Effector CD8-positive, alpha-beta T cell (primary cell): Measurements from ENCODE around the gene CSNK1A1.
"Not testable (repeated sequence)": the region's sequence is repeated elsewhere in the genome, so short reads cannot be mapped to it uniquely, and the experiment has no call there.

Experiments
- DNase-seq: peaks from one replicate; lab custom pipeline; 2025; lab: John Stamatoyannopoulos, UW

CSNK1A1 gene

DNA sequence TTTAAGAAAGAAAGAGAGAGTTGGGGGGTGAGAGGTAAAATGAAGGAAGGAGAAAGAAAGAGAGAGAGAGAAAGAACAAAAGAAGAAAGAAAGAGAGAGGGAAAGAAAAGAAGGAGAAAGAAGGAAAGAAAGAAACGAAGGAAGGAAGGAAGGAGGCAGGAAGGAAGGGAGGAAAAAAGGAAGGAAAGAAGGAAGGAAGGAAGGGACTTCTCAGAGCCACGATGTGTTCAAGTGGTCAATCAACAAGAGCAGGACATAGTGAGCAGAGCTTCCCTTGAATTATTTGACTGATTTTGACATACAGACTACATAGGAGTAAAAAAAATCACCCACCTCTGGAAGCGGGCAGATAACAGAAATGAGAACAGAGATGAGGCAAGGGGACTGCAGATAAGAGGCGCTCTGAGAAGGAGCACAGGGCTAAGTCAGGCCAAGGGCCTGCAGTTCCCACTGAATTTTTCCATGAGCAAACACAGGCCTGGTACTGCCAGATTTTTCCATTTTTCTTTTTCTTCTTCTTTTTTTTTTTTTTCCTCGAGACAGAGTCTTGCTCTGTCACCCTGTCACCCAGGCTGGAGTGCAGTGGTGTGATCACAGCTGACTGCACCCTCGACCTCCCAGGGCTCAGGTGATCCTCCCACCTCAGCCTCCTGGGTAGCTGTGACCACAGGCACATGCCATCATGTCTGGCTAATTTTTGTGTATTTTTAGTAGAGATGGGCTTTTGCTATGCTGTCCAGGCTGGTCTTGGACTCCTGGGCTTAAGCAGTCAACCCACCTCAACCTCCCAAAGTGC is 94.4 kb downstream of the CSNK1A1 start:
- DNase-seq, result no peak

DNA sequence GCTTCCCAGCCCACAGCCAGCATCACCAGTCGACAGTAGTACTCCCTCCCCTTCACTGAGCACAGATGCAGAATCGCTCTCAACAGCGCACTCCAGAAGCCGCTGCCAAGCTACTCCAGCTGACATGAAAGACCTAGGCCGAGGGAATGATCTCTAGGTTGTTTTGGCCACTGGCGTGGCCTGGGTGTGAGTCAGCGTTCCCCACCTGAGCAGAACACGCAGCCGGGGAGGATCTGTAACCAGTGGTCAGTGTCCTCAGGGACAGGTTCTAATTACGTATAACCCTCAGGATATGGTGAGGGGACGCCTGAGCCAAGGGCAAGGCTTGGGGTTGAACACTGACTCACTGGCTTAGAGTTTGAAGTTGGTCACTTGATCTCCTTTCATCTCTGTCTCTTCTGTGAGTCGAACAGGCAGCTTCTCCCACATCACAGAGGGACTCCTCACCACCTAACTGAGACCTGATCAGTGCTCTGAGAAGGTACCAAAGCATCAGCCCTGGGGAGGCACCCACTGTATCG is 95.3 kb downstream of the CSNK1A1 start:
- DNase-seq, result no peak

DNA sequence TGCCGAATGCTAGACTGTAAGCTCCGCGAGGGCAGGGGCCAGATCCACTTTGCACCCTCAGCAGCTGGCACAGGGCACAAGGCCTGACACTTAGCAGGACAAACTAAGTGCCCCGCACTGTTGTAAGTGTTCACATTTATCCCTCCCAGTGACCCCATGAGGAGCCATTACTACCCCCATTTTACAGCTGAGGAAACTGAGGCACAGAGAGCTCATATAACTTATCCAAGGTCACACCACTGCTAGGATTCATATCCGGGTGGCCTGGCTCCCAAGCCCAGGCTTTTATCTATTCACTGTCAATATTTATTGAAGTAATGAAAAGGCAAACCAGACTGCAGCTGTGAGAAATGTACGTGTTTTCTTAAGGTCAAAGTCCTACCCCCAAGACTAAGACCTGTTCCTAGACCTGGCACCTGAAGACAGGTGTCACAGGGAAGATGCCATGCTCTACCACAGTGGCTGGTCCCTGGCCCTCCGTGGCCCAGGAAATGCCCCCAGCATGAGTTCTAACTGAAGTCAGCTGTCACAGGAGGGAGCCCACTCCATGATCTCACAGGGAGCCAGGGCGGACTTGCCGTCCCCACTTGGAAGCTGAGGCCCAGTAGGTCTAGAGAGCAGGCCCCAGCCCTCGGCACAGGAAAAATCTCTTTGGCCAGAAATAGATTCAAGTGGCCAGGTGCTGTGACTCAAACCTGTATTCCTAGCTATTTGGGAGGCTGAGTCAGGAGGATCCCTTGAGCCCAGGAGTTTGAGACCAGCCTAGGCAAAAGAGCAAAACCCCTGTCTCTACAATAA is 97.4 kb downstream of the CSNK1A1 start:
- no peak for DNase-seq

DNA sequence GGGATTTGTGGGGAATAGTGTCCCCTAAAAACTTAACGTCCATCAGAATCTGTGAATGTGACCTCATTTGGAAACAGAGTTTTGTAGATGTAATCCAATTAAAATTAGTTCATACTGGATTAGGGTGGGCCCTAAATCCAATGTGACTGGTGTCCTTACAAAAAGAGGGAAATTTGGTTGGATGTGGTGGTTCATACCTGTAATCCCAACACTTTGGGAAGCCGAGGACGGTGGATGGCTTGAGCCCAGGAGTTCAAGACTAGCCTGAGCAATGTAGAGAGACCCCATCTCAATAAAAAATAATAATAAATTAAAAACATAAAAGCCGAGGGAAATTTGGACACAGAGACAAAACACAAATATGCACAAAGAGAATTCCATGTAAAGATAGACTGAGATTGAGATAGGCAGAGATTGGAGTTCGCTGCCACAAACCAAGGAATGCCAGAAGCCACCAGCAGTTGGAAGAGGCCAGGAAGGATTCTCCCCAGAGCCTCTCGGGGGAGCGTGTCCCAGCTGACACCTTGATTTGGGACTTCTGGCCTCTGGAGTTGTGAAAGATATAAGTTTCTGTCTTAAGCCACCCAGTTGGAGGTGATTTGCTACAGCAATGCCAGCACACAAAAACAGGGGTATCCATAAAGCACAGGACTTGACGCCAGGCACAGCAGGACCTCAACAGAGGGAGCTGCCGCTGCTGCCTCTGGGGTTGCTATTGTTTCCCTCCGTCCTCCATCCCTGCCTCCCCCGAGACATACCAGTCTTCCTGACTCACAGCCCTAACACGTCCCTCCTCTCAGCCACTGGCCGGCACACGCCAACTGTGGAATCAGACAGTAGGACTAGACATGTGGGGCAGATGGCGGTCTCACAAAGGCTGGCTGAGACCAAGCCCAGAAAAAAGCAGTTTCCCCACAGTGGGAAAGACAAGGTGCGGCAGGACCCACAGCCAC is 98.3 kb downstream of the CSNK1A1 start:
- no peak for DNase-seq

DNA sequence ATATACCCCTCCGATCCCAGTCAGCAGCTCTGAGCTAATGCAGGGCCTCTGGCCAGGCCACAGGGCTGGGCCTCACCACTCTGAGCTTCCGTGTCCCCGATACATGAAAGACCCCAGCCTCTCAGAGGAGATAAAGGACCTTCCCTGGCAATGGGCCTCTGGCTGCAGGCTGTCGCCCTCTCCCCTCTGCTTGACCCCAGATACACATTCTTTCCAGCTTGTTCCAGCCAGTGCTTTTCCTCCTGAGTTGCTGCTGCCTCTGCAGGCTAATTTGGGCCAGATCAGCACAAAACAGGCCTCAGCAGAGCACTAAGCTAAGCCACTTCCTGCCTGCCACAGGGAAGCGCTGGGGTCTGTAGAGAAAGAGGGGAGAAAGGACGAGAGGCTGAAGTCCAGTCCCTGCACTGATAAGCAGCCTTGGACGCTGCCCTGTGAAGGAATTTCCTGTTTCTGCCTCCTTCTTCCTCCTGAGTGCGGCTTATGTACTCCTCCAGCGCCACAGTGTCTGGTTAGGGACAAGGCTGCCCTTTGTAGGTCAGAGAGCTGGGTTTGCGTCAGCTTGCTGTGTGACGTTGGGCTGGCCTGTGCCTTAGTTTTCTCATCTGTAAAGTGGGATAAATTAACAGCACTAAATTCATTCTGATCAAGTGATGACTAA is 99.1 kb downstream of the CSNK1A1 start:
- no peak for DNase-seq

DNA sequence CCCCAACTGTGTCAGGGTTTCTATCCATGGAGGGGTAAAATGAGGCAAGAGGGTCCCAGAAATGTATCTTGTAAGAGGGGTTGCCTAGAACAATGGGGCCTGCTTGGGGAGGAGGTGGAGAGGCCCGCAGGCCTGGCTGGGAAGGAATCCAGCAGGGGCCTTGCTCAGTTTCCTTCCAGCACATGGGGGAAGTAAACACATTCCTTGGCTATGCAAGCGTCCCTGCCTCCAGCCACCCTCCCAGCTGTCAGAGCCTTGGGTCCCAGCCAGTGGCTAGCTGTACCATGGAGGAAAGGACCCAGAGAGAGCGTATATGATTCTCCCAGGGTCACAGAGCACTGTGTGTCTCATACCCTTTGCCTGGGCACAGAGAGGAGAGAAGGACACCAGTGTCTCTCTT is 101.0 kb downstream of the CSNK1A1 start:
- no peak for DNase-seq

DNA sequence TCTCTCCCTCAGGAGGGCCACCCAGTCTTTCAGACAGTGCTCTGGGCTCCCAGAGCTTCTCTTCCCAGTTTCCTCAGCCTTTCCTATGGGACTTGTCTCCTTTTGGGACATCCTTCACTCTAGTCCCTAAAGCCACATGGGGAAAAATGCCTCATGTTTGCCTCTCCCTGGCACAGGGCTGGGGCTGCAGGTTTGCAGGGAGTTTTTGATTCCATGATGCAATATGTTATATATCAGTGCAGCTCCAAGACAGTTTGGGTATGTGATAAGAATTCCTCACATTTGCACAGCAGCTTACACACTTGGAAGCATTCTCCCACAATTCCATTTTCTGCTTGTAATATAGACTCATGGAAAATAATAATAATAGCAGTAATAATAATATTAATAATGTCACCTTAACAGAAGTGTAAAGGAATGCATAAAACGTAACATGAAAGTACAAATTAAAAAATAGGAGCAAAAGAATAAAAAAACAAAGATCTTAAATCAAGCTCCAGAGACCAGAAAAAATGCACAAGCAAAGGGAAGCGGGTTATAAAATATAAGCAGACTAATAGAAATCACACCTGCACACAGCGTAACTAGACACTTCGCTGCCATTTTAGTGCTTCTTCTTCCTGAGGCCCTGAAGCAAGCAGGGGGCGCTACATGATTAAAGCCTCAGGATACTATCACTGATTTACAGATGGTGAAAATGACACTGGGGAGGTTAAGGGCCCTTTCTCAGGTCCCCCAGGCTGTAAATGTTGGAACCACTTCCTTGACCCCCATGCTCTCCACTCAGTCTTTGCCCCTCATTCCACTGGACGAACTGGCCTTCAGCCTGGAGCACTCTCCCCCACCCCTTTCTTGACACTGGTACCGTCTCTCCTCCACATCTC is 102.2 kb downstream of the CSNK1A1 start:
- DNase-seq, result no peak

DNA sequence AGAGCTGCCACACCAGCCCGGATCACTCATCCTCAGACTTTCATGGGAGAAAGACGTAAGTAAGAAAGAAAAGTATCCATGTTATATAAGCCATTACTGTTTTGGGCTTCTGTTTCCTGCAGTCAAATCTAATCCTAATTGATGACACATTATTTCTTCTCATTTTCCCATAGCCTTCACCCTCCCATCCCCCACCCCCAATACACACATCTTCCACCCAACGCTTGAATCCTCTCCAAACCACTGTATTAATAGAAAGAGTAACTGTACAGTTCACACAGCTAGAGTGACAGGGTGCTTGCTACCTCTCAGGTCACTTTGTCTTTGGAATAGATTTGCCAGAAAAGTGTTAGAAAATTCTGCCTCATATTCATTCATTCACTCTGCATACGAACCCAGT is 102.8 kb downstream of the CSNK1A1 start:
- no peak for DNase-seq

DNA sequence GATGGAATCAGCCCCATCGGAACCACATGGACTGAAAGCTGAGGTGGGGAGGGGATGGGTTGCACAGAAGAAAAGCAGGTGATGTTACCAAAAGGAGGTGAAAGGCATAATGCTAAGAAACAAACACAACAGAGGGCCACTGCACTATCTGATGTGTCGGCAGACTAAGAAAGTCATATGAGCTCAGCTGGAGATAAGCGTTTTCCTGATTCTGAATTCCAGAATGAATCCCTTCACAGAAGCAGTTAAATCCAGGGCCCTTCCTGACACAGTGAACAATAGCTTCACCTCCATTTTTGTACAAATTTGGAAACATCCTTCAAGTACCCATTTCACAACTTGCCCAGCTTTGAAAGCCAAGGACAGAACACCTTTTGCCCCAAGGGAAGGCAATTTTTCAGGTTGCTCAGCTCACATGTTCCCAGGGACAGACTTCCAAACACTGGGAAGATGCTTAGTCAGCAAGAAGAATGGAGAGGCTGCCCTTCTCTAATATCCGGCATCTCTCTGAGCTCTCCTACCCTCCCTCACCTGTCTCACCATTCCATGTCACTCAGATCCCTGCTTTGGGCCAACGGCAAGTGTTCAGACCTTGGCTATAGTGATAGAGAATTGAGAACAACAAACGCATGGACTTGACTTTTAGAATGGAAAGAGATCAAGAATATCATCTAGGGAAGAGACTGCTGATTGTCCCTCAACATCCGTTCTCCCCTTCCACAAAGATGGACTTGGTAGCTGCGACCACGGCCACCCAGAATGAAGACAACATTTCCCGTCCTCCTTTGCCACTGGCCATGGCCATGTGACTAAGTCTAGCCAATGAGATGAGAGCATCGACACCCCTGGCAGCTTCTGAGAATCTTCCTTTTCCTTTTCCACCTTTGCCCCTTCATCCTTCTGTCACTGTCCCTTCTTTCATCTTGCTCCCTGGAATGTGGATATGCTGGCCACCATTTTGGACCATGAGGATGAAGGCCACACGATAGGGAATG is 103.6 kb downstream of the CSNK1A1 start:
- no peak for DNase-seq

DNA sequence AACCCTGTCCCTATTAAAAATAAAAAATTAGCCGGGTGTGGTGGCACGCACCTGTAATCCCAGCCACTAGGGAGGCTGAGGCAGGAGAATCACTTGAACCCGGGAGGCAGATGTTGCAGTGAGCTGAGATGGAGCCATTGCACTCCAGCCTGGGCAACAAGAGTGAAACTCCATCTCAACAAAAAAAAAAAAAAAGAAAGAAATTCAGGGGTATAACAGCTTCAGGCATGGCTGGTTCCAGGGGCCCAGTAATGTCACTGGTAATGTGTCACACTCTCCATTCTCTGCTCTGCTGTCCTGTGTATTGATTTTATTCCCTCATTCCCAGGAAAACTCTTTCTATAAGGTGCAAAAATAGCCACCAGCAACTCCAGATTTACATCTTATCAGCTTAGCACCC is 104.4 kb downstream of the CSNK1A1 start:
- not testable (repeated sequence) for DNase-seq

DNA sequence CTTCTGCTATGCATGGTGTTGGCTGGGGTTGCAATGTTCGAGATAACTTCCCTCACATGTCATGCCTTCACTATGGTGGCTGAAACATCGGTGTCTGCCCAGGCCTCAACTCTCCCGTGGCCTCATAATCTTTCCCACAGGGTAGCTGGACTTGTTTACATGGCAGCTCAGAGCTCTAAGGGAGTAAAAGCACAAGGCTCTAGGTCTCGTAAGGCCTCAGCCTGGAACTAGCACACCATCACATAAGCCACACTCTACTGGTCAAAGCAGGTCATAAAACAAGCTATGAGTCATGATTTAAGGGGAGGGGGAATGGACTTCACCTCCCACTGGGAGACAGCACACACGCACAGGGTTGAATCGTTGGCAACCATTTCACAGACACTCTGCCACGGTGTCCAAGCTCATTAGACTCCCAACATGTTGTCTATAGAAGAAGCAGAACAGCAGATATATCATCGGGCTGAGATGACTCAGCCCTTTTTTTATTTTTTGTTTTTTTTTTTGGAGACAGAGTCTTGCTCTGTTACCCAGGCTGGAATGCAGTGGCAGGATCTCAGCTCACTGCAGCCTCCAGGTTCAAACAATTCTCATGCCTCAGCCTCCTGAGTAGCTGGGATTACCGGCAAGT is 105.4 kb downstream of the CSNK1A1 start:
- DNase-seq, result no peak

DNA sequence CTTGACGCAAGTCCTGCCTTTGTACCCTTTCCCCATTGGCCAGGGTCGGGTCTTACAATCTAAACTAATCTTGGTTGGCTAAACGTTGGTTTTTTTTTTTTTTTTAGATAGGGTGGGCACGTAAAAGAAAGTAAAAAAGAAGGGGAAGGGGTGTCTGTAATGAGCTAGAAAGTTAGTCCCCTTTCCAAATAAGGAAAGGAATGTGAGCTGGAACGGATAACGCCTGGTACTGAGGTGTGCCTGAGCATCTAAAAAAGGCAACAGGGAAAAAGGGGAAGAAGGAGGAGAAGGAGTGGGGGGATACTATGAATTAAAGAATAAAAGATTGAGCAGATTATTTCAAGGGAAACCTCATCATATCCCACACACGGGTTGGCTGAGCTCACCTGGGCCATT is 105.9 kb downstream of the CSNK1A1 start:
- no peak for DNase-seq

DNA sequence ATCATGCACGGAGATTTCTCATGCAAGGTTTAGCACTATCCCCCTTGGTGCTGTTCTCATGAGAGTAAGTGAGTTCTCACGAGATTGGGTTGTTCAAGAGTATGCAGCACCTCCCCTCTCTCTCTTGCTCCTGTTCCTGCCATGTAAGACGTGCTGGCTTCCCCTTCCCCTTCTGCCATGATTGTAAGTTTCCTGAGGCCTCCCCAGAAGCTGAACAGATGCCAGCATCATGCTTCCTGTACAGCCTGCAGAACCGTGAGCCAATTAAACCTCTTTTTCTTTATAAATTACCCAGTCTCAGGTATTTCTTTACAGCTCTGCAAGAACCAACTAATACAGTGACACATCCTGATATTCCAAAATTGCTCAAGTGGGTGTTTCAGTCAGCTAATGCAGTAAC is 106.8 kb downstream of the CSNK1A1 start:
- DNase-seq, result not testable (repeated sequence)

DNA sequence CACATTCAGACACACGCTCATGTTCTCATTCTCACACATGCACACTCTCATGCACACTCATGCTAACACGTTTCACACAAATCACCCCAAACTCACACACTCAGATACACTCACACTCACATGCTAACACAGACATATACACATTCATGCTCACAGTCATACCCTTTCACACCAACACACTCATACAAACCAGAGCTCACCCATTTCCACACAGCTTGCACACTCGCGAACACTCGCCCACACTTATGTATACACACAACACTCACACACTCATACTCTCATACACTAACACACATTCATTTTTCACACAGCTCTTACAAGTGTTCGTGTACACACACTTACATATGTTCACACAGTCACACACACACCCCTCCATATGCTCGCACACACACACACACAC is 108.0 kb downstream of the CSNK1A1 start:
- no peak for DNase-seq

DNA sequence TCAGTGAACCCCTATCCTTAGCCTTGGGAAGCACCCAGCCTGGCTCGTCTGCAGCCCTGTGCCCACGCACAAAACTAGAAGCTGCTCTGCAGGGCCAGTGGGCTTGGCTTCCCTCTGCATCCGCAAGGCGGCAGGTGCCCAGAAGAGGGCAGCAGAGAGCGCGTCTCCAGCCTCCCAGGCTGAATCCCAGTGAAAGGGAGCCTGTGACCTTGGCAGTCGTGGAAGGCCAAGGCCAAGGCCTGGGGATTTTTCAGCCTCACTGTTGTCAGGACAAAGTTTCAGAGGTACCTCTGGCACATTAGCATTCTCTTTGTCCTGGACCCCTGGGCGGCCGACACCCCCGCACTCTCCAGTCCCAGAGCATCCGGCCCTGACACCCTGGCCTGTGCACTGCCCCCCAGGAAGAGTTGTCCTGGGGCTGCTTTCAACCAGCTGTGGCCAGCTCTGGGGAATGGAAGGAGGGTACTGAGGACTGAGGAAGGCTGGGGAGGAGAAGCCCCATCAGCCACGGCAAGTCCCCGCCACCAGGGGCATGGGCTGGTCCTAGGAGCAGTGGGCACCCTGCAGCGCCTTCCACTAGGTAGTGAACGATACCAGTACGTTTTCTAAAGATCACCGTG is 108.6 kb downstream of the CSNK1A1 start:
- DNase-seq, result peak; percentile 58
